Heart left ventricle (tissue), 16 donors: ENCODE results near the gene SAA4. TPM values are rescaled to one million over a fixed set of nuclear protein-coding genes. Genes with fewer than 3 reads are reported as not detected.
"Not testable (repeated sequence)": the region's sequence is repeated elsewhere in the genome, so short reads cannot be mapped to it uniquely, and the experiment has no call there.

Source experiments
- ATAC-seq, 4 donors: fragments of 200-7000 bp; cut with Tn5 transposase; one replicate each; pipeline ENCODE4 v1.9.1; 2020 to 2022; ENCODE audit warnings: moderate library complexity in 4 of 4, mild to moderate bottlenecking in 3 of 4, moderate number of reproducible peaks in 1 of 4
- DNase-seq, 5 donors: peaks; one replicate each; pipeline ENCODE4 v3.0.0-alpha.2; 2020
- H3K27ac ChIP-seq, 12 donors: fragments of 200-600 bp; sonication (generic) in 4 of 12; one replicate each; pipeline versions ENCODE4 v1.5.0 to v1.8.0; 2016 to 2022; ENCODE audit warnings: mild to moderate bottlenecking in 2 of 12
- H3K27me3 ChIP-seq, 9 donors: fragments of 200-600 bp; sonication (generic) in 2 of 9; one replicate each; pipeline versions ENCODE4 v1.5.1 to v1.8.0; 2016 to 2022; ENCODE audit warnings: mild to moderate bottlenecking in 3 of 9
- H3K36me3 ChIP-seq, 9 donors: fragments of 200-600 bp; sonication (generic) in 2 of 9; one replicate each; pipeline versions ENCODE4 v1.5.0 to v1.8.0; 2018 to 2022; ENCODE audit warnings: mild to moderate bottlenecking in 2 of 9
- H3K4me1 ChIP-seq, 12 donors: fragments of 200-600 bp; sonication (generic) in 4 of 12; one replicate each; pipeline versions ENCODE4 v1.5.0 to v1.8.0; 2016 to 2022; ENCODE audit warnings: mild to moderate bottlenecking in 3 of 12
- H3K4me3 ChIP-seq, 12 donors: fragments of 200-600 bp; sonication (generic) in 4 of 12; one replicate each; pipeline versions ENCODE4 v1.5.0 to v1.8.0; 2017 to 2022; ENCODE audit warnings: mild to moderate bottlenecking in 9 of 12, moderate library complexity in 4 of 12
- H3K9me3 ChIP-seq, 12 donors: fragments of 200-600 bp; sonication (generic) in 4 of 12; one replicate each; pipeline versions ENCODE4 v1.5.0 to v1.8.0; 2016 to 2022; ENCODE audit warnings: mild to moderate bottlenecking in 1 of 12
- POLR2A ChIP-seq, 2 donors: fragments of 450-650 bp; IDR thresholded peaks; one replicate each; pipeline ENCODE4 v1.6.1; 2017; ENCODE audit warnings: antibody characterized with exemption in 2 of 2, mild to moderate bottlenecking in 2 of 2, moderate library complexity in 2 of 2
- WGBS, 4 donors: extraction: QIAGEN DNeasy Blood & Tissue Kit in 2 of 4; methylation state at CpG; one replicate each; pipeline versions ENCODE4 v1.1.5 to v1.1.7; 2013 to 2018; 5-methylcytosine and 5-hydroxymethylcytosine counted together
- intact Hi-C, 10 donors: fragments of 100-400 bp; cut with DNase I; formaldehyde crosslinking; loops; one replicate each; pipeline versions ENCODE4 v1.11.1 to v1.14.2; 2022
- polyA plus RNA-seq, 2 donors: library from polyadenylated mRNA; stranded (reverse); fragments of 200-250 nt; gene quantifications; one replicate each; pipeline ENCODE4 v1.2.3, GENCODE V29; 2013
- total RNA-seq, 9 donors: library from RNA; depleted of rRNA in 2 of 9; stranded (reverse); fragments of >200 nt in 2 of 9; fragmentation: NEBNext Ultra II Directional in 3 of 9; extraction: Animal tissue kit (Norgen Biotek cat#: 25700) in 3 of 9; gene quantifications; one replicate each; pipeline versions ENCODE4 v1.1.0 to v1.2.4, GENCODE V29; 2016 to 2023
- TF ChIP-seq, protein P1 (sequence below), 12 donors: fragments of 200-600 bp; sonication (generic) in 4 of 12; IDR thresholded peaks; one replicate each; pipeline versions ENCODE4 v1.5.0 to v1.8.0; 2018 to 2022; ENCODE audit warnings: antibody characterized with exemption in 12 of 12, mild to moderate bottlenecking in 5 of 12
- donor health status: ischemic (EF 13 %, LVEDD 7.1; RV severe dilation, severe dysfunction).
- donor health status: healthy with polysubstance abuse.
- donor health status: DM: no; HTN: yes; CAD: no.
- donor health status: DM: no; HTN: no; CAD: no.
- donor health status: ischemic (EF 25% LVEDD 6.9; RV normal size, moderate dysfunction).
- donor health status: ischemic (EF 25% LVEDD 5.7; RV mildly dilated, moderate dysfunction).
- donor health status: healthy.
- donor health status: DM: yes; HTN: yes; CAD: no.
- donor health status: ischemic (EF 35%, LVEDD 5.7; RV mildly dilated, moderate dysfunction).
- donor health status: nonischemic (EF 11% LVEDD 7.7; RV severe dilation, severe dysfunction).
- donor health status: DM: yes; HTN: yes; CAD: no.
- donor health status: PGD.
- donor health status: ischemic (EF 29% LVEDD 5.4; RV normal size, mild dysfunction).
- donor health status: nonischemic (EF 23%, LVEDD 6.1; RV moderate dilation, normal function).

SAA4 gene
- total and polyA plus RNA-seq, 11 donors: not detected

DNA sequence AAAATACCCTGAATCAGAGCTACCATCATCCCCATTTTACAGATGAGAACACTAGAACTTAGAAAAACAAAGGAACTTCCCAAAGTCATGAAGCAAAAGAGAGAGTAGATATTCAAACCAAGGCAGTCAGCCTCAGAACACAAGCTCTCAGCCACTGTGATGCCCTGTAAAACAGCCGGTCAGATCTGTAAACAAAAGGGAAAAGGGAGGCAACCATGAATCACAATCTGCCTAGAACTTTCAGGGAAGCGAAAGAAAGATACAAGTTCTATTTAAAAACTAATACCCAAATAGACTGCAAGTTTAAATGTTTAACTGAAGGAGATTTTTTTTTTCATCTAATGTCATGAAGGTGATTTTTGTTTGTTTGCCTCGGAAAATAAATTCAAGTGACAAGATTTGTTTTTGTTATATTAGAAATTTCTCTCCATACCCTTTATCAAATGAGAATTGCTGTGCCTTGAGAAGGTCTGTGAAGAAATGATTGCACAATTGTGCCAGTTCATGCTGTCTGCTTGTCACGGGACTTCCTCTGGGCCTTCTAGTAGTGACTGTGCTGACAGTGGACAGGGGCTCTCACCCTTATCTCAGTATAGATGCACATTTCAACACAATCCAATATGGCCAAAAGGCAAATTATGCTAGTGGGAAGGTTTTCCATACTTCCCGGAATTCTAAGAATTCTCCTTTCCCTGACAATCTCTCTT lies 41.1 kb upstream of the SAA4 start:
- Histone ChIP-seq H3K27ac (peak overlapping the region in 1 of 12 donors; percentile 84), H3K4me3 (no peak overlapping the region), H3K4me1 (peaks cover 0 to 41% (median 0%) of the 10 kb centered on the region in 12 donors), H3K9me3 (no peaks in the 10 kb centered on the region), H3K36me3 (peaks cover 0 to 47% (median 42%) of the 10 kb centered on the region in 9 donors), H3K27me3 (no peaks in the 10 kb centered on the region)
- WGBS, 4 donors: 87 to 89% (median 88%) methylated on average over 5 of the region's 5 CpGs
- DNase-seq: no peak
- ATAC-seq: peak in 3 of 4 donors; percentile 33 to 67 (median 47)
- intact Hi-C loops: no loop called here
- TF ChIP-seq POLR2A (IDR thresholded peaks at IDR 0.05): no peak
- TF ChIP-seq, protein P1, sequence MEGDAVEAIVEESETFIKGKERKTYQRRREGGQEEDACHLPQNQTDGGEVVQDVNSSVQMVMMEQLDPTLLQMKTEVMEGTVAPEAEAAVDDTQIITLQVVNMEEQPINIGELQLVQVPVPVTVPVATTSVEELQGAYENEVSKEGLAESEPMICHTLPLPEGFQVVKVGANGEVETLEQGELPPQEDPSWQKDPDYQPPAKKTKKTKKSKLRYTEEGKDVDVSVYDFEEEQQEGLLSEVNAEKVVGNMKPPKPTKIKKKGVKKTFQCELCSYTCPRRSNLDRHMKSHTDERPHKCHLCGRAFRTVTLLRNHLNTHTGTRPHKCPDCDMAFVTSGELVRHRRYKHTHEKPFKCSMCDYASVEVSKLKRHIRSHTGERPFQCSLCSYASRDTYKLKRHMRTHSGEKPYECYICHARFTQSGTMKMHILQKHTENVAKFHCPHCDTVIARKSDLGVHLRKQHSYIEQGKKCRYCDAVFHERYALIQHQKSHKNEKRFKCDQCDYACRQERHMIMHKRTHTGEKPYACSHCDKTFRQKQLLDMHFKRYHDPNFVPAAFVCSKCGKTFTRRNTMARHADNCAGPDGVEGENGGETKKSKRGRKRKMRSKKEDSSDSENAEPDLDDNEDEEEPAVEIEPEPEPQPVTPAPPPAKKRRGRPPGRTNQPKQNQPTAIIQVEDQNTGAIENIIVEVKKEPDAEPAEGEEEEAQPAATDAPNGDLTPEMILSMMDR (IDR thresholded peaks at IDR 0.05): no peak

DNA sequence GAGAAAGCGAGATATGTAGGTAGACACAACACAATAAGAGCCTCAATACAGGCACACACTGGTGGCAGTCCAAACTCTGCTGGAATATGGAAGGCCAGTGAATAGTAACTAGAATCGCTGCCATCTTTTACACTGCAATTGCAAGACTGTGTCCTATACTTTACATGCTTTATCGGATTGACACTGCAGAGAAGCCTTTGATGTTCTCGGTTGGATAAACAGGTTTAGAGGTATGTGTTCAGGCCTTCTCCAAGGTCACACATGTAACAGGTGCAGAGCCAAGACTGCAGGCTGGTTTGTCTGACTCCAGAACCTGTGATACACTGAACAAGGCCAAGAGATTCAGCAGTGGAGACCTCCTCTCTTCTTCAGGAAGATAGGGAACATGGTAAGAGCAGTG lies 34.6 kb upstream of the SAA4 start:
- DNase-seq (no peak), ATAC-seq (no peak)
- H3K27me3 ChIP-seq: no peaks in the 10 kb centered on the region
- TF ChIP-seq, protein P1 (IDR thresholded peaks at IDR 0.05): no peak
- TF ChIP-seq POLR2A (IDR thresholded peaks at IDR 0.05): no peak
- 70 to 80% (median 79%) methylated on average over 4 of the region's 4 CpGs for WGBS, 4 donors
- H3K9me3 ChIP-seq: no peaks in the 10 kb centered on the region
- no peak overlapping the region for H3K4me3 ChIP-seq
- H3K4me1 ChIP-seq: no peaks in the 10 kb centered on the region
- intact Hi-C loops: no loop called here
- H3K27ac ChIP-seq: no peak overlapping the region
- H3K36me3 ChIP-seq: no peaks in the 10 kb centered on the region

DNA sequence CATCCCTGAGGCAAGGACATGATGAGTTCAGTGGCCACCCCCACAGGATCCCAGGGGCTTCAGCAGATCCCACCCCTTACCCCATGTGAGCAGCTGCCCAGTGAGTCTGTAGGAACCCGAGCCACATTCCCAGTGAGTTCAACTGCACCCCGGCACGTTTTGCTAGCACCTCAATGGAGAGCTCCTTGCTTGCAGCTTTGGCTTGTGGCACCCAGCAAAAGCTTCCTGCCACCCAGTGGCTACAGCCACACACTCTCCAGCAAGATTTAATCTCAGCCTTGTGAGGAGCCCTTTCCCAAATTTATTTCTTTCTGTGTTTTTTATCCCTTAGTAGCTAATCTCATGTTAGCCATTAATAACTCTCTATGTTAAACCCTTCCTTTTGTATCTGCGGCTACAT lies 33.5 kb upstream of the SAA4 start:
- TF ChIP-seq, protein P1 (IDR thresholded peaks at IDR 0.05): no peak
- Histone ChIP-seq H3K36me3 (no peaks in the 10 kb centered on the region), H3K4me3 (no peak overlapping the region), H3K9me3 (no peaks in the 10 kb centered on the region), H3K4me1 (peaks cover 0 to 7% (median 0%) of the 10 kb centered on the region in 12 donors), H3K27ac (no peak overlapping the region), H3K27me3 (no peaks in the 10 kb centered on the region)
- ATAC-seq (no peak), DNase-seq (no peak)
- intact Hi-C loops: no loop called here
- WGBS, 4 donors: 70 to 81% (median 77%) methylated on average over 4 of the region's 4 CpGs

DNA sequence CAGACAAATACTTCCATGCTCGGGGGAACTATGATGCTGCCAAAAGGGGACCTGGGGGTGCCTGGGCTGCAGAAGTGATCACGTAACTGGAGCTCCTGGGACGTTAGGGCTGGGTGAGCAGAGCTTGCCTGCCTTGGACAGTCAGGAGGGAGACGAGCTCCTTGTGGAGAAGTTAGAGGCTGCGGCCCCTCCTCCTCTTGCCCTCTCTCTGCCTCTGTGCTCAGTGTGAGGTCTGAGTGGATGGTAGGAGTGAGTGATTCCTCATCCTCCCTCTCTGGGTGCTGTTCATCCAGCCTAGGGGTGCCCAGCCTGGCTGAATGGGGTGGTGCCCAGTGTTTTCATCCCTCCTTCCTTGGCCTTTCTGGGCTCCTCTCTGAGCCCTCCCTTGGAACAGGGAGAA lies 32.6 kb upstream of the SAA4 start:
- WGBS, 4 donors: 83 to 100% methylated on average over 1 to 2 of the region's 5 CpGs; no CpG with 5 or more reads in 2 of the 4 donors
- H3K9me3 ChIP-seq, H3K27ac ChIP-seq, ATAC-seq, H3K4me1 ChIP-seq, H3K27me3 ChIP-seq, H3K4me3 ChIP-seq, DNase-seq, intact Hi-C loops, H3K36me3 ChIP-seq: not testable (repeated sequence)

DNA sequence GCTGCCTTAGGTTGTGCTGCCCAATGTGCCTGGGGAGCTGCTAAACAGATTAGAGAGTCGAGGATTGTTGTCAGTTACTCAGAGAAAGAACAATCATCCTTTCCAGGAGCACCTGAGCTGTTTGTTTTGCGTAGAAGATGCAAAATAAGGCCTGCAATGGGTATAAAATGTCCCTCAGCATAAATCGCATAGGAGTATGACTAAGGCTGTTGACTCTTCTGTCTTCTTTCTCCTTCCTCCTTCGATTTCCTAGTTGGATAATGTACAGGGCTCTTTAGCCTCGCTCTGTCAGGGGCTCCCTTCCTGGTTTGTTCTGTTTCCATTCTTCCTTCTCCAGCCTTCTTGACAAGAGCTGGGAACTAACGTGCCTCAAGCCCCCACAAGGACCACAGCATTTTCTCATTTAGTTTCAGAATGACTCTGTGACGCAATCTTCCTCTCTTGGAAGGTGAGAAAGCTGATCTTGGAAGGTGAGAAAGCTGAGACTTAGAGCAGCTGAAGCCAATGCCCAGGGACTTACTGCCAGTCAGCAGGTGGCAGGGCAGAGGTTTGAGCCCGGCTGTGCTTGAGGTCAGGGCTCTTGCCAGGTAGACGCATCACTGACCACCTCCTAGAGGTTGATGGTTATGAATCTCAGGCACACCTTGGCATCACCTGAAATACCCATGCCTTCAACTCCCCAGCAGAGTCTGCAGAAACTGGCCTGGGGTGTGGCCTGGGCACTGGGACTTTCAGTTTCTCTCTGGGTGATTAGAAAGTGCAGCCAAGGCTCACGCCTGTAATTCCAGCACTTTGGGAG lies 30.9 kb upstream of the SAA4 start:
- intact Hi-C loops, DNase-seq, H3K4me1 ChIP-seq, ATAC-seq, H3K4me3 ChIP-seq, H3K27me3 ChIP-seq, H3K27ac ChIP-seq, H3K36me3 ChIP-seq, H3K9me3 ChIP-seq: not testable (repeated sequence)
- WGBS, 4 donors: 75 to 83% (median 78%) methylated on average over 4 to 6 of the region's 10 CpGs
